Psoas muscle (tissue), 8 donors: ENCODE data around the gene CST9L. TPM values are rescaled to one million over a fixed set of nuclear protein-coding genes. Genes with fewer than 3 reads are reported as not detected.

ENCODE experiments used
- ATAC-seq, 4 donors: fragments of 200-7000 bp; cut with Tn5 transposase; one replicate each; pipeline ENCODE4 v1.9.1; 2020; ENCODE audit warnings: moderate library complexity in 3 of 4, mild to moderate bottlenecking in 2 of 4
- DNase-seq, 2 donors: peaks; one replicate each; pipeline ENCODE4 v3.0.0-alpha.2; 2020
- H3K27ac ChIP-seq: fragments of 200-600 bp; one replicate; pipeline ENCODE4 v1.8.0; 2022
- H3K27me3 ChIP-seq, 3 donors: fragments of 200-600 bp in 1 of 3; one replicate each; pipeline versions ENCODE4 v1.6.1 to v1.8.0; 2013 to 2022; ENCODE audit warnings: low read length in 2 of 3, mild to moderate bottlenecking in 2 of 3, moderate library complexity in 1 of 3; ENCODE audit not compliant: insufficient read depth in 3 of 3
- H3K36me3 ChIP-seq, 2 donors: fragments of 200-600 bp in 1 of 2; one replicate each; pipeline versions ENCODE4 v1.6.1 to v1.8.0; 2013 to 2022; ENCODE audit warnings: low read depth in 1 of 2, mild to moderate bottlenecking in 1 of 2, moderate library complexity in 1 of 2; ENCODE audit not compliant: insufficient read depth in 1 of 2
- H3K4me1 ChIP-seq: fragments of 200-600 bp; one replicate; pipeline ENCODE4 v1.8.0; 2022
- H3K4me3 ChIP-seq: fragments of 200-600 bp; one replicate; pipeline ENCODE4 v1.8.0; 2022; ENCODE audit warnings: mild to moderate bottlenecking
- H3K9me3 ChIP-seq: fragments of 200-600 bp; one replicate; pipeline ENCODE4 v1.8.0; 2022
- CTCF ChIP-seq: fragments of 200-600 bp; IDR thresholded peaks from one replicate; pipeline ENCODE4 v1.8.0; 2022; ENCODE audit warnings: antibody characterized with exemption
- WGBS, 3 donors: extraction: QIAGEN DNeasy Blood & Tissue Kit; methylation state at CpG; one replicate each; pipeline versions ENCODE4 v1.1.6 to v1.1.7; 2013; 5-methylcytosine and 5-hydroxymethylcytosine counted together
- intact Hi-C, 2 donors: fragments of 100-400 bp; cut with DNase I; formaldehyde crosslinking; loops; one replicate each; pipeline versions ENCODE4 v1.11.0 to v1.14.2; 2022
- polyA plus RNA-seq, 3 donors: library from polyadenylated mRNA; stranded (reverse); fragments of 200-250 nt; gene quantifications; one replicate each; pipeline ENCODE4 v1.2.3, GENCODE V29; 2013
- total RNA-seq, 4 donors: library from RNA; stranded (reverse); fragmentation: NEBNext Ultra II Directional in 2 of 4; extraction: Animal tissue kit (Norgen Biotek cat#: 25700) in 2 of 4; gene quantifications; one replicate each; pipeline versions ENCODE4 v1.2.1 to v1.2.4, GENCODE V29; 2021 to 2023
- donor health status: healthy with polysubstance abuse.
- donor health status: DM: no; HTN: no; CAD: no; lungs with moderate emphysema.
- donor health status: Bipolar disorder and iron deficiency.
- donor health status: healthy.
- donor health status: DM: yes; HTN: yes; CAD: no.
- donor health status: DM: no; HTN: no; CAD: no.
- donor health status: DM: no; HTN: no; CAD: no.
- donor health status: DM: yes; HTN: yes; CAD: no.

Gene CST9L
- total and polyA plus RNA-seq, 7 donors, result not detected

- Histone ChIP-seq H3K4me3 (no peak overlapping the region), H3K9me3 (no peaks in the 10 kb centered on the region), H3K27me3 (no peaks in the 10 kb centered on the region), H3K36me3 (no peaks in the 10 kb centered on the region), H3K27ac (no peak overlapping the region), H3K4me1 (no peaks in the 10 kb centered on the region)
- intact Hi-C loops, result no loop called here
- ATAC-seq (no peak), DNase-seq (no peak)
- no peak for TF ChIP-seq CTCF
Observed at GRCh38 chr20:23574977-23575376, 6.7 kb upstream of the CST9L start.

GRCh38 chr20:23570178-23570760 is 2.0 kb upstream of the CST9L start:
- TF ChIP-seq CTCF, result no peak
- no peaks in the 10 kb centered on the region for H3K9me3 ChIP-seq
- H3K4me3 ChIP-seq, result no peak overlapping the region
- H3K27ac ChIP-seq, result no peak overlapping the region
- H3K4me1 ChIP-seq, result no peaks in the 10 kb centered on the region
- ATAC-seq (no peak), DNase-seq (no peak)
- intact Hi-C loops, result no loop called here
- H3K27me3 ChIP-seq, result no peaks in the 10 kb centered on the region
- 65 to 77% (median 67%) methylated on average over 2 of the region's 2 CpGs for WGBS, 3 donors
- H3K36me3 ChIP-seq, result no peaks in the 10 kb centered on the region

- no peak overlapping the region for H3K27ac ChIP-seq
- H3K4me1 ChIP-seq, result no peaks in the 10 kb centered on the region
- ATAC-seq (no peak), DNase-seq (no peak)
- no peaks in the 10 kb centered on the region for H3K9me3 ChIP-seq
- no peak overlapping the region for H3K4me3 ChIP-seq
- intact Hi-C loops, result no loop called here
- TF ChIP-seq CTCF, result no peak
- H3K36me3 ChIP-seq, result no peaks in the 10 kb centered on the region
- H3K27me3 ChIP-seq, result no peaks in the 10 kb centered on the region
- WGBS, 3 donors, result 82 to 83% (median 82%) methylated on average over 1 of the region's 1 CpG
Observed at GRCh38 chr20:23569570-23569969, 1.3 kb upstream of the CST9L start.

- 58 to 75% (median 60%) methylated on average over 1 of the region's 1 CpG for WGBS, 3 donors
- Histone ChIP-seq H3K36me3 (no peaks in the 10 kb centered on the region), H3K27ac (no peak overlapping the region), H3K4me3 (no peak overlapping the region), H3K4me1 (no peaks in the 10 kb centered on the region), H3K9me3 (no peaks in the 10 kb centered on the region), H3K27me3 (no peaks in the 10 kb centered on the region)
- no peak for ATAC-seq
- intact Hi-C loops, result no loop called here
- TF ChIP-seq CTCF, result no peak
- no peak for DNase-seq
Observed at GRCh38 chr20:23568971-23569330, 667 bp upstream of the CST9L start.

- no peak for TF ChIP-seq CTCF
- 72 to 82% (median 72%) methylated on average over 7 of the region's 7 CpGs for WGBS, 3 donors
- Histone ChIP-seq H3K27ac (no peak overlapping the region), H3K9me3 (peaks cover 8% of the 10 kb centered on the region), H3K4me3 (no peak overlapping the region), H3K4me1 (no peaks in the 10 kb centered on the region), H3K36me3 (no peaks in the 10 kb centered on the region), H3K27me3 (no peaks in the 10 kb centered on the region)
- intact Hi-C loops, result no loop called here
- DNase-seq, result no peak
- ATAC-seq, result no peak
Observed at GRCh38 chr20:23566199-23566932, 1.9 kb downstream of the CST9L start.
